Prostate gland (tissue), 2 donors: Measurements from ENCODE around the gene CDK19. TPM values are rescaled to one million over a fixed set of nuclear protein-coding genes. Genes with fewer than 3 reads are reported as not detected.

Experiments used
- DNase-seq: peaks from one replicate; pipeline ENCODE4 v3.0.0-alpha.2; 2019; ENCODE audit warnings: low spot score
- H3K27ac ChIP-seq, 2 donors: fragments of 200-600 bp; sonication (generic); 2 replicates each; pipeline ENCODE4 v1.5.1; 2017 to 2019
- H3K27me3 ChIP-seq: fragments of 200-600 bp; sonication (generic); replicated peaks from 2 replicates; pipeline ENCODE4 v1.5.1; 2019; ENCODE audit not compliant: insufficient read depth
- H3K36me3 ChIP-seq, 2 donors: fragments of 200-600 bp; sonication (generic); 1 replicate in 1 of 2; 2 replicates in 1 of 2; pipeline versions ENCODE4 v1.5.1 to v1.8.1; 2017 to 2019
- H3K4me1 ChIP-seq: fragments of 200-600 bp; sonication (generic); replicated peaks from 2 replicates; pipeline ENCODE4 v1.5.1; 2019
- H3K4me3 ChIP-seq, 2 donors: fragments of 200-600 bp; sonication (generic); 2 replicates each; pipeline ENCODE4 v1.5.1; 2017 to 2019
- H3K9me3 ChIP-seq: fragments of 200-600 bp; sonication (generic); 2 replicates; pipeline ENCODE4 v1.5.1; 2017
- CTCF ChIP-seq, 4 experiments: fragments of 200-600 bp in 2 of 4; fragments of 450-650 bp in 2 of 4; sonication (generic) in 2 of 4; IDR thresholded peaks; 1 replicate in 3 of 4; 2 replicates in 1 of 4; pipeline ENCODE4 v1.5.1; 2016 to 2019; ENCODE audit warnings: antibody characterized with exemption in 4 of 4, mild to moderate bottlenecking in 2 of 4, moderate library complexity in 2 of 4
- POLR2A ChIP-seq: fragments of 450-650 bp; IDR thresholded peaks from one replicate; pipeline ENCODE4 v1.6.1; 2016; ENCODE audit warnings: antibody characterized with exemption, mild to moderate bottlenecking
- POLR2AphosphoS5 ChIP-seq: sonication (generic); formaldehyde crosslinking; IDR thresholded peaks from one replicate; pipeline ENCODE4 v1.6.1; 2017; ENCODE audit warnings: antibody characterized with exemption
- WGBS: methylation state at CpG from one replicate; pipeline ENCODE4 v1.1.5; 2018; 5-methylcytosine and 5-hydroxymethylcytosine counted together
- intact Hi-C: fragments of 100-400 bp; cut with DNase I; formaldehyde crosslinking; loops from one replicate; pipeline ENCODE4 v1.14.2; 2022
- total RNA-seq, 2 donors: library from RNA; depleted of rRNA; stranded (reverse); fragments of >200 nt; gene quantifications; one replicate each; pipeline ENCODE4 v1.1.0, GENCODE V29; 2016

The CDK19 gene
- total RNA-seq, 2 donors from 2014 or later: 41.4 to 70.2 TPM

GRCh38 chr6:110710115-110710514 is 105.2 kb downstream of the CDK19 start:
- H3K27ac ChIP-seq: no peak overlapping the region
- no peaks in the 10 kb centered on the region for H3K9me3 ChIP-seq
- TF ChIP-seq POLR2A (no peak), CTCF (IDR thresholded peaks at IDR 0.05) (no peak), POLR2AphosphoS5 (no peak)
- no peaks in the 10 kb centered on the region for H3K4me1 ChIP-seq
- H3K27me3 ChIP-seq: no peaks in the 10 kb centered on the region
- intact Hi-C loops: no loop called here
- DNase-seq: no peak
- 93% methylated on average over 3 of the region's 3 CpGs for WGBS
- H3K4me3 ChIP-seq: no peak overlapping the region
- H3K36me3 ChIP-seq: no peaks in the 10 kb centered on the region

- WGBS: 77% methylated on average over 2 of the region's 2 CpGs
- TF ChIP-seq POLR2AphosphoS5 (no peak), POLR2A (no peak), CTCF (IDR thresholded peaks at IDR 0.05) (no peak)
- DNase-seq: no peak
- Histone ChIP-seq H3K36me3 (no peaks in the 10 kb centered on the region), H3K4me3 (no peak overlapping the region), H3K9me3 (no peaks in the 10 kb centered on the region), H3K27me3 (no peaks in the 10 kb centered on the region), H3K4me1 (no peaks in the 10 kb centered on the region), H3K27ac (no peak overlapping the region)
- intact Hi-C loops: no loop called here
Observed at GRCh38 chr6:110708295-110708950, 106.8 kb downstream of the CDK19 start.

GRCh38 chr6:110705543-110705942 is 109.7 kb downstream of the CDK19 start:
- TF ChIP-seq CTCF (IDR thresholded peaks at IDR 0.05) (no peak), POLR2A (no peak), POLR2AphosphoS5 (no peak)
- H3K4me1 ChIP-seq: no peaks in the 10 kb centered on the region
- no peak for DNase-seq
- no peaks in the 10 kb centered on the region for H3K36me3 ChIP-seq
- no peaks in the 10 kb centered on the region for H3K9me3 ChIP-seq
- no peak overlapping the region for H3K4me3 ChIP-seq
- intact Hi-C loops: no loop called here
- no peak overlapping the region for H3K27ac ChIP-seq
- WGBS: 94% methylated on average over 5 of the region's 5 CpGs
- no peaks in the 10 kb centered on the region for H3K27me3 ChIP-seq

GRCh38 chr6:110703906-110704594 is 111.2 kb downstream of the CDK19 start:
- no peak for DNase-seq
- no peak for TF ChIP-seq CTCF (IDR thresholded peaks at IDR 0.05)
- no peak for TF ChIP-seq POLR2AphosphoS5
- H3K4me3 ChIP-seq: no peak overlapping the region
- no peaks in the 10 kb centered on the region for H3K36me3 ChIP-seq
- no peak overlapping the region for H3K27ac ChIP-seq
- no peaks in the 10 kb centered on the region for H3K9me3 ChIP-seq
- H3K4me1 ChIP-seq: no peaks in the 10 kb centered on the region
- intact Hi-C loops: no loop called here
- no peaks in the 10 kb centered on the region for H3K27me3 ChIP-seq
